Inflammatory macrophage treated with lipopolysaccharide for 1 hour (primary cell): Measurements from ENCODE around the gene ZNF816.
"Not testable (repeated sequence)": the region's sequence is repeated elsewhere in the genome, so short reads cannot be mapped to it uniquely, and the experiment has no call there.

Source experiments
- DNase-seq, 2 donors: peaks; one replicate each; pipeline ENCODE4 v3.0.0-alpha.2; 2020 to 2022

ZNF816 gene

GRCh38 chr19:52959613-52960295, 2.9 kb downstream of the ZNF816 start:
- DNase-seq: no peak

- DNase-seq: no peak
Observed at GRCh38 chr19:52957591-52957990, 5.1 kb downstream of the ZNF816 start.

GRCh38 chr19:52956917-52957316, 5.8 kb downstream of the ZNF816 start:
- DNase-seq: no peak

- no peak for DNase-seq
Observed at GRCh38 chr19:52949422-52949821, 13.3 kb downstream of the ZNF816 start.

- DNase-seq: no peak
Observed at GRCh38 chr19:52948025-52948770, 14.5 kb downstream of the ZNF816 start.

- DNase-seq: no peak
Observed at GRCh38 chr19:52946322-52947310, 16.1 kb downstream of the ZNF816 start.

GRCh38 chr19:52945652-52946321, 16.9 kb downstream of the ZNF816 start:
- no peak for DNase-seq

- not testable (repeated sequence) for DNase-seq
Observed at GRCh38 chr19:52944703-52945493, 17.8 kb downstream of the ZNF816 start.

- DNase-seq: no peak
Observed at GRCh38 chr19:52943884-52944643, 18.6 kb downstream of the ZNF816 start.

GRCh38 chr19:52943134-52943883, 19.4 kb downstream of the ZNF816 start:
- DNase-seq: no peak

GRCh38 chr19:52942386-52943133, 20.1 kb downstream of the ZNF816 start:
- peak; percentile 88 to 94 for DNase-seq

- DNase-seq: peak; percentile 5 to 28
Observed at GRCh38 chr19:52941941-52942385, 20.7 kb downstream of the ZNF816 start.

- not testable (repeated sequence) for DNase-seq
Observed at GRCh38 chr19:52941523-52941922, 21.2 kb downstream of the ZNF816 start.

- DNase-seq: not testable (repeated sequence)
Observed at GRCh38 chr19:52940905-52941304, 21.8 kb downstream of the ZNF816 start.

- DNase-seq: no peak
Observed at GRCh38 chr19:52938761-52939160, 23.9 kb downstream of the ZNF816 start.

GRCh38 chr19:52936954-52937325, 25.7 kb downstream of the ZNF816 start:
- no peak for DNase-seq

- peak in 1 of 2 donors; percentile 15 for DNase-seq
Observed at GRCh38 chr19:52936151-52936953, 26.3 kb downstream of the ZNF816 start.

GRCh38 chr19:52935434-52935833, 27.2 kb downstream of the ZNF816 start:
- DNase-seq: peak in 1 of 2 donors; percentile 35
